Jurkat, Clone E6-1 (cell line): Measurements from ENCODE around the gene HASPIN.
"Not testable (repeated sequence)": the region's sequence is repeated elsewhere in the genome, so short reads cannot be mapped to it uniquely, and the experiment has no call there.

ENCODE experiments used
- DNase-seq: peaks from one replicate; pipeline ENCODE4 v3.0.0-alpha.2; 2011; ENCODE audit warnings: low read depth, low spot score
- H3K4me3 ChIP-seq: 2 replicates; pipeline ENCODE4 v1.5.1; 2011; ENCODE audit warnings: mild to moderate bottlenecking, low read length, control low read depth, moderate library complexity

HASPIN gene

DNA sequence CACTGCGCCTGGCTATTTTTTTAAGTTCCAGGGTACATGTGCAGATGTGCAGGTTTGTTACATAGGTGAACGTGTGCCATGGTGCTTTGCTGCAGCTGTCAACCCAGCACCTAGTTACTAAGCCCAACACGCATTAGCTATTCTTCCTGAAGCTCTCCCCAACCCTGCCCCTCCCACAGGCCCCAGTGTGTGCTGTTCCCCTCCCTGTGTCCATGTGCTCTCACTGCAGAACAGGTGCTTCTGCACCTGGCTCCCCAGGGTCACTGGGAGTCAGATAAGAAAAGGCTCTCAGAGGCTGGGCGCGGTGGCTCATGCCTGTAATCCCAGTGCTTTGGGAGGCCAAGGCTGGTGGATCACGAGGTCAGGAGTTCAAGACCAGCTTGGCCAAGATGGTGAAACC is 6.2 kb downstream of the HASPIN start:
- H3K4me3 ChIP-seq = no peak overlapping the region
- DNase-seq = no peak

DNA sequence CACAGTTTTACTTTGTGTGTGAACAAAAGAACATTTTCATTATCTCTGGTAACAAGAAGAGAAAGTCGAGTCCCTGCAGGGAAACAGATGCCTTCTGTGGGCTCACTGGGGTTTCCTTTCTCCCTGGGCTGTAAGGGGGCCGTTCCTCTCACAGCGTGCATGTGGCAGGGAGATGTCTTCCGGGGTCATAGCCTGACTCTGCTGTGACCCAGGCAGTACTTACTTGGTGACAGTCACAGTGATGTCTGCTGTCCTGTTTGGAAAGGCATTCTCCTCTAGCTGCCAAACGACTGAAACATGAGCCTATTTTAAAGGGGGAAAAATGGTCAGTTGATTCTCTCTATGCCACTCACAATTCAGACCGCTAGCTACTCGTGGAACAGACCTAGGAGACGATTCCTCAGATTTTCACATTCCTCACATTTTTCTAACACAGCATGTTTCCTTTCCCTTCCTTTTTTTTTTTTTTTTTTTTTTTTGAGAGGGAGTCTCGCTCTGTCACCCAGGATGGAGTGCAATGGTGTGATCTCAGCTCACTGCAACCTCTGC is 7.3 kb downstream of the HASPIN start:
- no peak overlapping the region for H3K4me3 ChIP-seq
- DNase-seq = no peak

DNA sequence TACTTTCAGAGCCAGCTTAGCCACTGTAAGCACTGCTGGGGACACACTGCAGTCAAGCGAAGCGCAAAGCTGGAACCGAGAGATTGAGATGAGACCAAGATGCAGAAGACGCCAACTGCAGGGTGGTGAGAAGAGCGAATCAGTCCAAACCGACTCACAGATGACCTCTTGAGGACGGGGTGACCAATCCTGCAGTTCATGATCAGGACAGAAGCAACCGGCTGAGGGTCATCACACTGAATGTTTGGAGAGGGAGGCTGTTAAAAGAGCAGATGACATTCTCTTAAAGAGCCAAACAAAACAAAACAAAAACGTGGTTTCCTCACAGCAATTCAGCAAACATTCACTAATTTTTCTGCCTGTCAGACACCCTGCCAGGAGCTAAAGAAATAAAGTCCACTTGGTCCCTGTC is 8.5 kb downstream of the HASPIN start:
- no peak for DNase-seq
- no peak overlapping the region for H3K4me3 ChIP-seq

DNA sequence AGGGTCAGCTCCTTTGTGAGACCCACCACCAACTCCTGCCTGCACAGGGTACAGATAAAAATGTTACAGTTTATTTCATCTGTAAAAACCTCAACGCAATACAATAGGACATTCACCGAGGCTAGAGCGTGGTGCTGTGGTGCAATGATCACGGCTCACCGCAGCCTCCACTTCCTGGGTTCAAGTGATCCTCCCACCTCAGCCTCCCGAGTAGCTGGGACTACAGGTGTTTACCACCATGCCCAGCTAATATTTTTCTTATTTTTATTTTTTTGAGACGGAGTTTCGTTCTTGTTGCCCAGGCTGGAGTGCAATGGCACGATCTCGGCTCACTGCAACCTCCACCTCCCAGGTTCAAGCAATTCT is 11.2 kb downstream of the HASPIN start:
- not testable (repeated sequence) for H3K4me3 ChIP-seq, DNase-seq

DNA sequence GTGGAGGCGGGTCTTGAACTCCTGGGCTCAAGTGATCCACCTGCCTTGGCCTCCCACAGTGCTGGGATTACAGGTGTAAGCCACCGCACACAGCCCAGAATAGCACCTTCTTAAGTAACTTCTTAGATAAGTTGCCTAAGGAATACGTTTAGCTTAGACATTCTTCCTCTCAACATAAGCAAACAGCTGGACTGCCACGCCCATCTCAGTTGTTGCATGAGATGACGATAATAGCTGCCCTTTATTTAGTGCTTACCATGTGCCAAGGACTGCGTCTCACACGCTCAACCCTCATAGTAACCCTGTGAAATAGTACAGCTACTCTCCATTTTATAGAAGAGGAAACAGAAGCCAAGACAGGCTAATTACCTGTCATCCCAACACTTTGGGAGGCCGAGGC is 11.8 kb downstream of the HASPIN start:
- H3K4me3 ChIP-seq = no peak overlapping the region
- DNase-seq = no peak

DNA sequence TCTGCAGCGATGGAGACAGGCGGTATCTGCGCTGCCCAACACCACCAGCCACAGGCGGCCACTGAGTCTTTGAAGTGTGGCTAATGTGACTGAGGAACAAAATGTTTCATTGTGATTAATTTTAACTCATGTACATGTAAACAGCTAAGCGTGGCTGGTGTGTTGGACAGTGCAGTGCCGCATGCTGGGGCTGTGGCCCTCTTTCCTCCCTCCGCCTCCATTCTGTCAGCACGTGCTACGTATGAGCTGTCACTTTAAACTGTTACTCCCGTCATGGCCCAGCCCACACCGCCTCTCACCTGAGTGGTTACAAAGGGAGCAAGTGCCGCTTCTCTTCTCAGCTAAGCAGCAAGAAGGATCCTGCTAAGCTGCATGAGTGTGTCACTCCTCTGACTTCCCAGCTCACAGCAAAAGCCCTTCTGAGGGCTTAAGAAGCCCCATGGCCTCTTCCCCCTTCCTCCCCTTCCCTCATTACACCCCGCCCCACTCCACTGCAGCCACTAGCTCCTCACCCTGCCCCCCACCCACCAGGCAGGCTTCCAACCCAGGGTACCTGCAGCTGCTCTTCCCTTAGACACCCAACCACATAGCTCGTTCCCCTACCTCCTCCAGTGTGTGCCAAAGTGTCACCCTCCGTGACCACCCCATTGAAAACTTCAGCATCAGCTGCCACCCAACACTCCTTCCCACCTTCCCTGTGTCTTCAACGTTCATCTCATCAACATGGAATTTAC is 15.0 kb downstream of the HASPIN start:
- peak overlapping the region; percentile 38 for H3K4me3 ChIP-seq
- DNase-seq = peak; percentile 82

DNA sequence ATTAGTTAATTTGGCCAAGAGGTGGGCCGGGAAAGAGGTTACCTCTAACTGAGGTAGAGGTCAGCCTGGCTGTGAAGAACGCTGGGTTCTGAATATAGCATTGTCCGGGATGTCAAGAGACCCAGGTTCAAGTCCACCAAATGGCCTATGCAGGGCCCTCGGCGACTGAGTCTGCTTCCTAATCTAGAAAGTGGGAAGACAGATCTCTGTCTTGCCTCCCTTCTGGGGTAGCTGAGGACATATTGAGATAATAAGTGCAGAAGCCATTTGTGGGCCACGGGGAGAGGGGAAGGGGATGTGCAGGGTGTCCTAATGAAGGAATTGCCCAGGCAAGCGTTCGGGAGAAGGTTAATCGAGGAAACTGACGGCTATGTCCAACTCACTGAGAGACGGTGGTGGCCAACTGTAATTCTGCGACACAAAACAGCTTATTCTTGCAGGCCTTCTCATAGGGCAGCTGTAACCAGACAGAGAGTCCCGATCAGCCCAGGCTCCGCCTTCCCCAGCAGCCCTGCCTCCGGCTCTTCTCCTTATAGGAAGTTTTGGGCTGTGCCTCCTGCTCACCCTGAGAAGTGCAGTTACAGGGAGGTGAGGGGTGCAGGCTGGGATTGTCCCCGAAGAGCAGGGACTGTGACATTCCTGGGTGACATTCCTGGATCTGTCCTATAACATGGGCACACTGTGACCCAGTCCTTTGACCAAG is 15.9 kb downstream of the HASPIN start:
- H3K4me3 ChIP-seq = no peak overlapping the region

DNA sequence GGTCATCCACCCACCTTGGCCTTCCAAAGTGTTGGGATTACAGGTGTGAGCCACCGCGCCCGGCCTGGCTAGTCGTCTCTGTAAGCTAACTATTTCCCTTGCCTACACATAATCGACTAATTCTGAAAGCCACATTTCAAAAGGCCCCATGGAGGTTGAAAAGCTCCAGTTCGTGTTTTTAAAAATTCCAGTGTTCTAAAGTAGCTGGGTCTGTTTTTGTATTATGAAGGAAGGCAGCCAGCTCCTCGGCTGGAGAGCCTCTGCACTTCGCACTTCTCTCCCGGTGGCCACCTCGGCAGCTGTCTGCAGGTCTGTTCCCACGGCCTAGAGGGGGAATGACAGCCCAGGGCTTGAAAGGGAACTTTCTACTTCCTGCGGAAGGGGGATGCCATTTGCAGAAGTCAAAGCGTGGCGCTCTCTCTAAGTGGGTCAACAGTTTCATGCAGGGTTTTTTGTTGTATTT is 16.9 kb downstream of the HASPIN start:
- no peak overlapping the region for H3K4me3 ChIP-seq
- DNase-seq = peak; percentile 97

More for the DNA sequence above, 15.9 kb downstream of the HASPIN start:
- no peak for DNase-seq

DNA sequence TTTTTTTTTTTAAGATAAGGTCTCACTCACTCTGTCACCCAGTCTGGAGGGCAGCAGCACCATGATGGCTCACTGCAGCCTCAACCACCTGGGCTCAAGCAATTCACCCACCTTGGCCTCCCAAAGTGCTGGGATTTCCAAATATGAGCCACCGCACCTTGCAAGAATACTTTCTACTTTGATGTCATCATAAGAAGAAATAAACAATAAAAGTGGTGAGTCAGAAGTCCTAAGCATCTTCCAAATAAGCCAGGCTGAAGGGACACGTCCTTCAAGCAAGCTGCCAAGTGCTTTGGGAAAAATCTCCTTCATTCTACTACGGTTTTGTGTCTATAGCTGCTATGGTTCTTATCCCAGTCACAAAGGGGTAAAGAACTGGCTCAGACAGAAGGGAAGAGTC is 20.3 kb downstream of the HASPIN start:
- DNase-seq = no peak
- no peak overlapping the region for H3K4me3 ChIP-seq

DNA sequence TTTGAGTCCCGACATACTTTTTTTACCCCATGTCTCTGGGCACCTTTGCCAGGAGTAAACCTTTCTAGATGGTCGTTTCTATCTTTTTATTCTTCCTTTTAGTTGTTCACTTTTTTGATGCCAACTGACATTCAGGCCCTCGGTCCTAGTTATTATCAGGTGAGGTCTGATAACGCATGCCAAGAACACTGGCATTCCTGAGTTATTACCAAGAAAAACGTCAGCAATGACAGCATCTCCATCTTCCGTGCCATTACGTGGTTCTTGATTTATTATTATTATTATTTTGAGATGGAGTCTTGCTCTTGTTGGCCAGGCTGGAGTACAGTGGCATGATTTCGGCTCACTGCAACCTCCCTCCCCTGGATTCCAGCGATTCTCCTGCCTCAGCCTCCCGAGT is 21.4 kb downstream of the HASPIN start:
- H3K4me3 ChIP-seq = no peak overlapping the region
- DNase-seq = no peak

DNA sequence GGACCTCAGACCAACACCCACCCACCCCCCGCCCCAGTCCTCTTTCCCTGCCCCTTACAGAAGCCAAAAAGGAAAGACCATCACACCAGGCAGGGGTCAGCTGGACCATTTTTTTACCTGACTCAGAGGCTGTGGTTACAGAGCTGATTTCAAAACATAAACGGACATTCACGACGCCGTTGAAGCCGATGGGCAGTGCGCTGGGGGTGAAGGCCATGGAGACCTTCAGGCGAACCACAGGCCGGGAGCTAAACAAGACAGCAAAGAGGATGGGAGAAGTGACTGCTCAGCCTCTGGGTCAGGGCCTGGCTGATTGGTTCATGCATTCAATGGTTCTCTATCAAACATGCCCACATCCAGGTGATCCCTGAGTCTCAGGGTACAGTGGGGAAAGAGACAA is 24.1 kb downstream of the HASPIN start:
- DNase-seq = no peak
- H3K4me3 ChIP-seq = no peak overlapping the region

DNA sequence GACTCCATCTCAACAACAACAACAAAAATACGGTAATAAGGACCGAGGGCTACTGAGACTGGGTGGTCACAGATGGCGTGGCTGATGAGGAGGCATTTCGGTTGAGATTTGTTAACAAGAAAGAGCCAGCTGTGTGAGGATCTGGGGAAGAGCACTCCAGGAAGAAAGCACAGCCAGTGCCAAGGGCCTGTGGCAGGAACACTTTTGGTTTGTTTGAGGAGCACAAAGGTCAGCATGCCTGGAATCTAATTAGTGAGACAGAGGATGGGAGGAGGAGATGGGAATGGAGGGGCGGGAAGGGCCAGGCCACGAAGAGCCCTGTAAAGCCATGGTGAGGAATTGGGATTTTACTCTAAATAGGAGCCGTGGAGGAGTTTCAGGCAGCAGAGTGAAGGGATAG is 24.9 kb downstream of the HASPIN start:
- DNase-seq = no peak
- H3K4me3 ChIP-seq = no peak overlapping the region

DNA sequence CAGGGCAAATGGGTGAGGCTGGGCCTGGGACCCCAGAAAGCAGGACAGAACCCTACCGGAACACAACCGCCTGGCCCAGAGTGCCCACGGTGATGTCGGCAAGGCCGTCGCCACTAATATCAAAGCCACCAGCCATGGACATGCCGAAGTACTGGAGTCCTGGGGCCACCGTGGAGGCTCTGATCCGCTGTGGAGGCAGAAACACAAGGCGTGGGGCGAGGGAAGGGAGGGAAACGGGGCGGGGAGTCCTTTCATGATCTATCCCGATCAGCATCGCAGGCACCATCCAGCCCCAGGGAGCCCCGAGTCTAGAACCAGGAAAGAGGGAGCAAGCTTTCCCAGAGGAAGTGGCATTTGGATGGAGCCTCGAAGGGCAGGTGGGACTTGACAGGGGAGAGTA is 26.6 kb downstream of the HASPIN start:
- H3K4me3 ChIP-seq = peak overlapping the region; percentile 22; the same call in 1 of the 2 replicates
- no peak for DNase-seq

DNA sequence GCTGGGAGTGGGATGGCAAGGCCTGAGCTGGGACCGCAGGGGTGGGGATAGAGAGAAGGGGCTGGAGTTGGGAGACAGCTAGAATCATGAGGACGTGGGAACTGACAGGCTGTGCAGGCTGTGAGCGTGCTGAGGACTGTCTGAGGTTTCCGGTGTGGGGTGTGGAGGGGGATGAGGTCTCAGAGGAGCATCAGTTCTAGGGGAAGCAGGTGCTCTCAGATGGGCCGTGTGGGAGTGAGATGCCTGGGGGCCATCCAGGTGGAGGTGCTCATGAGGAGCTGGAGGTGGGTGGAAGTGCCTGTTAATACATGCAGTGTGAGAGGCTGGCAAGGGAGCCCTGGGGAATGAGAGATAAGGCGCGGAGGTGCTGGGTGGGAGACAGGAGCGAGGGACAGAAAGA is 27.2 kb downstream of the HASPIN start:
- peak; percentile 94 for DNase-seq
- peak overlapping the region; percentile 22 for H3K4me3 ChIP-seq

DNA sequence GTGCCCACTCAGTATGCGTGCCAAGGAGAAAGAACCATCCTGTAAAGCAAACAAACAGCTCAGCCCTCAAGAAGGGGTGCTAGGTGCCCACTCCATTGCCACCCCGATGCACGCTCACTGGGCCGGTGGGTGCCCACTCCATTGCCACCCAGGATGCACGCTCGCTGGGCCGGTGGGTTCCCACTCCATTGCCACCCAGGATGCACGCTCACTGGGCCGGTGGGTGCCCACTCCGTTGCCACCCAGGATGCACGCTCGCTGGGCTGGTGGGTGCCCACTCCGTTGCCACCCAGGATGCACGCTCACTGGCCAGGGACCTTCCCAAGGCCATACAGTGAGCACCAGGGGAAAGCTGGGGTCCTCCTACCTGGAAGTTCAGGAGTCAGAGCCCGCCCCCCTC is 28.1 kb downstream of the HASPIN start:
- DNase-seq = no peak

DNA sequence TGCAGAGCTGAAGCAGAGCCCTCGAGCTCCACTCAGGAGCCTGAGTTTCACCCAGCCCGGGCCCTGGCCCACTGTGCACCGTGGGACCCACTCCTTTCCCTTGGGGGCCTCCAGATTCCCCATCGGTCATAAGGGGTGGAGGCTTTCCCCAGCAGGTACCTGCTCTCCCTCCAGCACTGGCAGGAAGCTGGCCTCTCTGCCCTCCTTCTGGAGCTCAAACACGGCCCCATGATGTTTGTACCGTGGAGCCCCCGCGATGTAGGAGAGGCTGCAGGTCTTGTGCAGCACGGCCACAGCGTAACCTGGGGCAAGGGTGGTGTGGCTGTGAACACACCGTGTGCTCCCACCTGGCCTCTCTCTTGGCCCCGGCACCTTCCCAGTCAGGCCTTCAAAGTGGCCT is 29.9 kb downstream of the HASPIN start:
- no peak for DNase-seq
- H3K4me3 ChIP-seq = no peak overlapping the region

More for the DNA sequence above, 28.1 kb downstream of the HASPIN start:
- H3K4me3 ChIP-seq = no peak overlapping the region

DNA sequence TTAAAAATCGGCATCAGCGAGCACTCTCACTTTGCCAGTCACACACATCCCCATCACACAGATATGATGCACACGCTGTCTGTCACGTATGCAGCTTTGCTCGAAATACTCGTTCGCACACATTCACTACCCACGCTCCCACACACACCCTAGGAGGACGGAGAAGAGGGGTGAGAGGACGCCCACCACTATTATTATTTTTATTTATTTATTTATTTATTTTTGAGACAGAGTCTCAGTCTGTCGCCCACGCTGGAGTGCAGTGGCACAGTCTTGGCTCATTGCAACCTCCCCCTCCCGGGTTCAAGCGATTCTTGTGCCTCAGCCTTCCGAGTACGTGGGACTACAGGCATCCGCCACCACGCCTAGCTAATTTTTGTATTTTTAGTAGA is 30.4 kb downstream of the HASPIN start:
- DNase-seq = no peak
- no peak overlapping the region for H3K4me3 ChIP-seq

DNA sequence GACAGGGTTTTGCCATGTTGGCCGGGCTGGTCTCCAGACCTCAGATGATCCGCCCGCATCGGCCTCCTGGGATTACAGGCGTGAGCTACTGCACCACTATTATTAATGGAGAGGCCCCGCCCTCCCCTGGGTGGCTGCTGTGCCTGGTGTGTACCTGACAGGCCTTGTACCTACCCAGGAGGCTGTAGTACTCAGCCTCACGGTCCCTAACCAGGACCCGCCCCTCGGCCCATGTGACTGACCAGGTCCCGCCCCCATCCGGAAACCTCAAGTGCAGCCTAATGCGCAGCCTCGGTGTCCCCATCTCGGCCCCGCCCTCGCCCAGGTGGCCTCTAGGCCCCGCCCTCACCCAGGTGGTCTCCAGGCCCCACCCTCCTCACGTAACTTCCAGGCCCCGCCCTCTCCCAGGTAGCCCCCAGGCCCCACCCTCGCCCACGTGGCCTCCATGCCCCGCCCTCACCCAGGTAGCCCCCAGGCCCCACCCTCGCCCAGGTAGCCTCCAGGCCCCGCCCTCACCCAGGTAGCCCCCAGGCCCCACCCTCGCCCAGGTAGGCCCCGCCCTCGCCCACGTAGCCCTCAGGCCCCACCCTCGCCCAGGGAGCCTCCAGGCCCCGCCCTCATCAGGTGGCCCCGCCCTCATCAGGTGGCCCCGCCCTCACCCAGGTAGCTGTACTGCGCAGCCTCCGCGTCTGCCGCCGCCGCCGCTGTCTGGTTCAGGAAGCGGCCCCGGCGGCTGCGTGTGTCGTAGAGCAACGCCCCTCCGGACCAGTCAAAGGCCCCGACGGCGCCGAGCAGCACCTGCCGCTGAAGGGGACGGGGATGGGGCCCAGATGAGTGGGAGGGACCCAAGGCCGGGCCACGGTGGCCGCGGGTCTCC is 31.0 kb downstream of the HASPIN start:
- no peak overlapping the region for H3K4me3 ChIP-seq

DNA sequence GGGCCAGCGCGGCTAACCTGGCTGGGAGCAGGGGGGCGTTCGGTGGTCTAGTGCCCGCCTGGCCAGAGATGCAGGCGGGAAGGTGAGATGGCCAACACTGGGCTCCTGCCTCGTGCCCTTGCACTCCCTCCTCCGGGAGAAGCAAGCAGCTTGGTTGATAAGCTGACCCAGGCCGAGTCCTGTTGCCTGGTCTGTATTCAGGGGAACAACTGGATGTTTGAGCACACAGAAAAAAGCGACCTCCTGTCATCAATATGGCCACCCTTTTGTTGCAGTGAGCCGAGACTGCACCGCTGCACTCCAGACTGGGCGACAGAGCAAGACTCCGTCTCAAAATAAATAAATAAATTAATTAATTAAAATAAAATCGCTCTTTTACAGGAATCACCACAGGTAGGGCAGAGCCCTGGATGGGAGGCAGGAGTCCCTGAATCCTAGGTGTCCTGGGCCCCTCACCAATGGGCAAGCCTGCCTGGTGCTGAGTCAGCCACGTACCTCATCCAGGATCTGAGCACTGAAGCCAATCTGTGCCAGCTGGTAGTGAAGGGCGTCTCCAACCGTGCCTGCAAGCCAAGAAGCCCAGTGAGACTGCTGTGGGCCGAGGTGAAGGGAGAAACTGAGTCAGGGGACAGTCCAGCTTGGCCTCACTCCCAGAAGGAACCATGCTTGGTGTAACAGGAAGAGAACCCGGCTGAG is 31.8 kb downstream of the HASPIN start:
- no peak overlapping the region for H3K4me3 ChIP-seq
- DNase-seq = no peak

More for the DNA sequence above, 31.0 kb downstream of the HASPIN start:
- no peak for DNase-seq
